Keratinocyte (primary cell): Measurements from ENCODE around the gene ABLIM1.

Experiments
- EZH2 ChIP-seq: IDR thresholded peaks from one replicate; pipeline ENCODE4 v1.6.1; 2012; ENCODE audit warnings: inconsistent platforms, mild to moderate bottlenecking, low read length, moderate library complexity
- TF ChIP-seq, protein P1 (sequence below), 3 experiments: IDR thresholded peaks in 1 of 3; conservative IDR thresholded peaks in 1 of 3; optimal IDR thresholded peaks in 1 of 3; 2 replicates in 2 of 3; 3 replicates in 1 of 3; pipeline versions ENCODE3 to v1.5.1; 2011; ENCODE audit warnings: low read length in 3 of 3, mild to moderate bottlenecking in 3 of 3, moderate library complexity in 2 of 3, control low read depth in 1 of 3, inconsistent platforms in 1 of 3; ENCODE audit not compliant: insufficient read depth in 2 of 3; ENCODE audit errors: extremely low read depth in 1 of 3

DNA sequence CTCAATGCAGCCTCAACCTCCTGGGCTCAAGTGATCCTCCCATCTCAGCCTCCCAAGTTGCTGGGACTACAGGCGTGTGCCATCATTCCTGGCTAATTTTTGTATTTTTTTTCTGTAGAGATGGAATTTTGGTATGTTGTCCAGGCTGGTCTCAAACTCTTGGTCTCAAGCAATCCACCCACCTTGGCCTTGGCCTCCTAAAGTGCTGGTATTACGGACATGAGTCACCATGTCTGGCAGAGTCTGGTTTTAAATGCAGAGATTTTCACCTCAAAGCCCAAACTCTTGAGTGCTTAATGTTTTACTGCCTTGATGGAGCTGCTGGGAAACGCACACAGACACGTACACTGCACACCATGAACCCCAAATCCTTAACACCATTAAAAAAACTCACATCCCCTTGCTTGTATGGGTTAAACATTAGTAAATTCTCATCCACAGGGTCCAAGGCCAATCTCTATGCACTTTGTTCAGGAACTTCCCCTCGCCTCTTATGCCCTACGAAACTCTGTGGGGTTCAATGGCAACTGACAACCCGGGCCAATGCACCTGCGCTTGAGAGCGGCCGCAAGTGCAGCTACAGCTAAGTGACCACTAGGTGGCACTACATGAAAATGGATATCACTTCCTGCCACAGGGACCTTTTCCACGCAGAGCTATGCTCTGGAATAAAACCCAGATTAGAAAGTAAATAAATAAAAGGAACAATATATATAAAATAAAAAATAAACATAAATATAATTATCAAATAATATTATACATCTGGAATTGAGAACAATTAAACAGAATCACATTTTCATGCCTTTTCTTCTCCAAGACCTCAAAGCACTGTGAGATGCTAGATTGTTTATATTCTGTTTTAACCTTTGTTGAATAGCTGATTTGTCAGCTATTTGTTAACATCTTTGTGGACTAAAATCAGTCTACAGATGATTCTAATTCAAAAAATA, 186.8 kb downstream of the ABLIM1 start:
- TF ChIP-seq, protein P1, sequence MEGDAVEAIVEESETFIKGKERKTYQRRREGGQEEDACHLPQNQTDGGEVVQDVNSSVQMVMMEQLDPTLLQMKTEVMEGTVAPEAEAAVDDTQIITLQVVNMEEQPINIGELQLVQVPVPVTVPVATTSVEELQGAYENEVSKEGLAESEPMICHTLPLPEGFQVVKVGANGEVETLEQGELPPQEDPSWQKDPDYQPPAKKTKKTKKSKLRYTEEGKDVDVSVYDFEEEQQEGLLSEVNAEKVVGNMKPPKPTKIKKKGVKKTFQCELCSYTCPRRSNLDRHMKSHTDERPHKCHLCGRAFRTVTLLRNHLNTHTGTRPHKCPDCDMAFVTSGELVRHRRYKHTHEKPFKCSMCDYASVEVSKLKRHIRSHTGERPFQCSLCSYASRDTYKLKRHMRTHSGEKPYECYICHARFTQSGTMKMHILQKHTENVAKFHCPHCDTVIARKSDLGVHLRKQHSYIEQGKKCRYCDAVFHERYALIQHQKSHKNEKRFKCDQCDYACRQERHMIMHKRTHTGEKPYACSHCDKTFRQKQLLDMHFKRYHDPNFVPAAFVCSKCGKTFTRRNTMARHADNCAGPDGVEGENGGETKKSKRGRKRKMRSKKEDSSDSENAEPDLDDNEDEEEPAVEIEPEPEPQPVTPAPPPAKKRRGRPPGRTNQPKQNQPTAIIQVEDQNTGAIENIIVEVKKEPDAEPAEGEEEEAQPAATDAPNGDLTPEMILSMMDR (optimal IDR thresholded peaks at IDR 0.05 in 1 of 3, IDR thresholded peaks at IDR 0.05 in 1 of 3, conservative IDR thresholded peaks at IDR 0.05 in 1 of 3; ENCODE audit: extremely low read depth in 1 of 3, insufficient read depth in 2 of 3, low read length in 3 of 3), result peak; percentile 68 to 95 (median 84)
- TF ChIP-seq EZH2, result no peak
